ENCODE results near the gene CBX5.
"Not testable (repeated sequence)": the region's sequence is repeated elsewhere in the genome, so short reads cannot be mapped to it uniquely, and the experiment has no call there.

CBX5 gene

GRCh38 chr12:54279632-54280467 lies at the start of gene CBX5:
CBX5 (minus strand) TSS chr12:54280122; CDS start chr12:54257650, 22,472 bp downstream.
- DNase-seq = peak; percentile 99

- DNase-seq = no peak
Observed at GRCh38 chr12:54328595-54329337, 48.8 kb upstream of the CBX5 start.

- DNase-seq = not testable (repeated sequence)
Observed at GRCh38 chr12:54325442-54326109, 45.7 kb upstream of the CBX5 start.

GRCh38 chr12:54324617-54325441 lies 44.9 kb upstream of the CBX5 start, which contains the start of gene COPZ1:
COPZ1 (plus strand) TSS chr12:54325131; CDS start chr12:54325164, 33 bp downstream.
- peak; percentile 93 for DNase-seq

- DNase-seq = no peak
Observed at GRCh38 chr12:54321363-54321762, 41.4 kb upstream of the CBX5 start.

GRCh38 chr12:54312309-54312708 lies 32.4 kb upstream of the CBX5 start:
- DNase-seq = not testable (repeated sequence)

- no peak for DNase-seq
Observed at GRCh38 chr12:54311051-54311450, 31.1 kb upstream of the CBX5 start.

- DNase-seq = peak; percentile 19
Observed at GRCh38 chr12:54306925-54307741, 27.2 kb upstream of the CBX5 start.

GRCh38 chr12:54304187-54304810 lies 24.4 kb upstream of the CBX5 start:
- DNase-seq = no peak

- no peak for DNase-seq
Observed at GRCh38 chr12:54303640-54304039, 23.7 kb upstream of the CBX5 start.

- no peak for DNase-seq
Observed at GRCh38 chr12:54301428-54302048, 21.6 kb upstream of the CBX5 start.

GRCh38 chr12:54300732-54301427 lies 21.0 kb upstream of the CBX5 start, which contains the start of gene NFE2:
NFE2 (minus strand) TSS chr12:54301015; CDS start chr12:54295248, 5,767 bp downstream.
- DNase-seq = peak; percentile 49

GRCh38 chr12:54300225-54300731 lies 20.4 kb upstream of the CBX5 start:
- no peak for DNase-seq

- no peak for DNase-seq
Observed at GRCh38 chr12:54299515-54300224, 19.7 kb upstream of the CBX5 start.

- DNase-seq = no peak
Observed at GRCh38 chr12:54298904-54299303, 19.0 kb upstream of the CBX5 start.

GRCh38 chr12:54296393-54297099 lies 16.6 kb upstream of the CBX5 start:
- no peak for DNase-seq

GRCh38 chr12:54294953-54295566 lies 15.1 kb upstream of the CBX5 start:
- DNase-seq = no peak

All from activated naive CD4-positive, alpha-beta T cell treated with Interleukin-2 at 50 U/mL for 16 hours (primary cell).